Neural progenitor cell (in vitro differentiated cells): Measurements from ENCODE around the gene SCYGR3. TPM values are rescaled to one million over a fixed set of nuclear protein-coding genes. Genes with fewer than 3 reads are reported as not detected.

Experiments used
- DNase-seq: peaks from one replicate; pipeline ENCODE4 v3.0.0-alpha.2; 2016; ENCODE audit warnings: low spot score
- H2AFZ ChIP-seq: fragments of 200-600 bp; sonication (generic); replicated peaks from 2 replicates; pipeline ENCODE4 v1.6.1; 2016; ENCODE audit warnings: antibody characterized with exemption
- H3F3A ChIP-seq: fragments of 200-600 bp; sonication (generic); 2 replicates; pipeline ENCODE4 v1.6.1; 2016; ENCODE audit warnings: antibody characterized with exemption, low read depth
- H3K27ac ChIP-seq: fragments of 200-600 bp; sonication (generic); 2 replicates; pipeline ENCODE4 v1.5.1; 2016; ENCODE audit warnings: mild to moderate bottlenecking
- H3K27me3 ChIP-seq: fragments of 200-600 bp; sonication (generic); 2 replicates; pipeline ENCODE4 v1.6.1; 2016; ENCODE audit warnings: mild to moderate bottlenecking, moderate library complexity
- H3K36me3 ChIP-seq: fragments of 200-600 bp; sonication (generic); 2 replicates; pipeline ENCODE4 v1.5.1; 2016
- H3K4me1 ChIP-seq: fragments of 200-600 bp; sonication (generic); 2 replicates; pipeline ENCODE4 v1.6.1; 2016; ENCODE audit warnings: mixed run types
- H3K4me2 ChIP-seq: fragments of 200-600 bp; sonication (generic); 2 replicates; pipeline ENCODE4 v1.6.1; 2016
- H3K4me3 ChIP-seq: fragments of 200-600 bp; sonication (generic); 2 replicates; pipeline ENCODE4 v1.5.1; 2016
- H3K79me2 ChIP-seq: fragments of 200-600 bp; sonication (generic); 2 replicates; pipeline ENCODE4 v1.6.1; 2016; ENCODE audit warnings: low read depth
- H3K9ac ChIP-seq: fragments of 200-600 bp; sonication (generic); 2 replicates; pipeline ENCODE4 v1.6.1; 2016
- H3K9me3 ChIP-seq: fragments of 200-600 bp; sonication (generic); 2 replicates; pipeline ENCODE4 v1.5.1; 2016; ENCODE audit warnings: low read depth
- H4K20me1 ChIP-seq: fragments of 200-600 bp; sonication (generic); 2 replicates; pipeline ENCODE4 v1.6.1; 2016; ENCODE audit warnings: low read depth
- H3K27ac Mint-ChIP-seq: 3 replicates; pipeline ENCODE4 v1.8.0; 2021; ENCODE audit warnings: mixed read lengths
- H3K27me3 Mint-ChIP-seq: 2 replicates; pipeline ENCODE4 v1.8.0; 2022; ENCODE audit warnings: low read depth, mild to moderate bottlenecking, inconsistent platforms, moderate library complexity, mixed read lengths; ENCODE audit not compliant: insufficient read depth
- H3K36me3 Mint-ChIP-seq: 3 replicates; pipeline ENCODE4 v1.8.0; 2021; ENCODE audit warnings: mixed read lengths
- H3K4me1 Mint-ChIP-seq: 3 replicates; pipeline ENCODE4 v1.8.0; 2021; ENCODE audit warnings: mixed read lengths
- H3K4me3 Mint-ChIP-seq: 3 replicates; pipeline ENCODE4 v1.8.0; 2021; ENCODE audit warnings: mild to moderate bottlenecking, moderate library complexity, mixed read lengths
- H3K9me3 Mint-ChIP-seq: 3 replicates; pipeline ENCODE4 v1.8.0; 2020; ENCODE audit warnings: mixed read lengths
- CTCF ChIP-seq: fragments of 200-600 bp; sonication (generic); IDR thresholded peaks from 2 replicates; pipeline ENCODE4 v1.5.1; 2017; ENCODE audit warnings: antibody characterized with exemption, mild to moderate bottlenecking
- EZH2 ChIP-seq: fragments of 200-600 bp; sonication (generic); IDR thresholded peaks from 2 replicates; pipeline ENCODE4 v1.6.1; 2017; ENCODE audit warnings: antibody characterized with exemption, mild to moderate bottlenecking, moderate library complexity
- EZH2phosphoT487 ChIP-seq: fragments of 200-600 bp; sonication (generic); IDR thresholded peaks from 2 replicates; pipeline ENCODE4 v1.6.1; 2017; ENCODE audit warnings: antibody characterized with exemption
- total RNA-seq: library from RNA; depleted of rRNA; stranded (reverse); fragments of >200 nt; gene quantifications from 2 replicates; pipeline ENCODE4 v1.2.3, GENCODE V29; 2015; ENCODE audit warnings: low replicate concordance

SCYGR3 gene
- total RNA-seq, 1 donor from 2014 or later = not detected

DNA sequence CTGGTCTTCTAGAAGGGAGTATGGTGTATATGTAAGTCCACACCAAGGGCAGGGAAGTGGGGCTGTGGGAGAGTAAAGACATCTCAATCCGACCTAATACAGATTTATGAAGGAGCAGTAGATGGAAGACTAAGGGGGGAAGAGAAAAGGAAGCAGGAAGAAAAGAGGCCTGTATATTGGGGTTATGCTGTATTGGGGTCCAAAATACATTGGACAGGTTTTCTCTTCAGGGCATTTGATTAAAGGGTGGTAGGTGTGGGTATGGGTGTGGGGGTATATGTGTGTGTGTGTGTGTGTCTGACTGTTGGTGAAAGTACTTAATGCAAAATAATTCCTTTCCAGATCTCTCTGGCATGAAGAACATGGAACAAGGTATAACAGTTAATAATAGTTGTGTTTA, 49.6 kb downstream of the SCYGR3 start:
- Histone ChIP-seq H3K27ac (no peak overlapping the region), H3K9ac (no peak overlapping the region), H3K9me3 (no peaks in the 10 kb centered on the region), H3F3A (no peaks in the 10 kb centered on the region), H3K79me2 (no peaks in the 10 kb centered on the region), H3K4me3 (no peak overlapping the region), H3K4me1 (no peaks in the 10 kb centered on the region), H2AFZ (no peak overlapping the region), H4K20me1 (no peaks in the 10 kb centered on the region), H3K36me3 (no peaks in the 10 kb centered on the region), H3K27me3 (no peaks in the 10 kb centered on the region), H3K4me2 (no peak overlapping the region)
- no peak overlapping the region for H3K4me3 Mint-ChIP-seq
- no peaks in the 10 kb centered on the region for H3K36me3 Mint-ChIP-seq
- H3K9me3 Mint-ChIP-seq = no peaks in the 10 kb centered on the region
- H3K27me3 Mint-ChIP-seq = peaks cover 2% of the 10 kb centered on the region
- no peaks in the 10 kb centered on the region for H3K4me1 Mint-ChIP-seq
- no peak for TF ChIP-seq EZH2
- TF ChIP-seq EZH2phosphoT487 = no peak
- no peak for TF ChIP-seq CTCF
- no peak for DNase-seq
- H3K27ac Mint-ChIP-seq = no peak overlapping the region

Other genes starting within 250 kb of the SCYGR3 start
- gene TM4SF20, start 235.5 kb downstream of the SCYGR3 start, total RNA-seq = not detected in 2 replicates
- not detected in 2 replicates for gene SCYGR1, start 226.9 kb downstream of the SCYGR3 start, total RNA-seq
- 84.8 and 96.4 TPM in 2 replicates for gene AGFG1, start 142.7 kb downstream of the SCYGR3 start, total RNA-seq
- gene SCYGR2, start 15.9 kb downstream of the SCYGR3 start, total RNA-seq = not detected in 2 replicates
- gene SCYGR4, start 2.7 kb upstream of the SCYGR3 start, total RNA-seq = not detected in 2 replicates
- not detected in 2 replicates for gene SCYGR5, start 52.0 kb upstream of the SCYGR3 start, total RNA-seq
- gene SLC19A3, start 103.2 kb upstream of the SCYGR3 start, total RNA-seq = 0.96 and 1.6 TPM in 2 replicates
- not detected in 2 replicates for gene SCYGR6, start 109.9 kb upstream of the SCYGR3 start, total RNA-seq
- not detected in 2 replicates for gene SCYGR7, start 113.5 kb upstream of the SCYGR3 start, total RNA-seq
- gene SCYGR8, start 131.1 kb upstream of the SCYGR3 start, total RNA-seq = not detected in 2 replicates
- gene CCL20, start 199.0 kb upstream of the SCYGR3 start, total RNA-seq = not detected in 2 replicates